IMR-90 (cell line): ENCODE results near the gene RHOXF1. TPM values are rescaled to one million over a fixed set of nuclear protein-coding genes. Genes with fewer than 3 reads are reported as not detected.
"Not testable (repeated sequence)": the region's sequence is repeated elsewhere in the genome, so short reads cannot be mapped to it uniquely, and the experiment has no call there.

ENCODE experiments used
- ATAC-seq: fragments of 200-7000 bp; cut with Tn5 transposase; 2 replicates; pipeline ENCODE4 v1.9.1; 2020; ENCODE audit warnings: low read depth, mild to moderate bottlenecking, moderate library complexity
- BruUV-seq: library from RNA; stranded (reverse); fragments of 400-500 nt; replicated peaks from 2 replicates; lab custom pipeline; 2021; lab: Mats Ljungman, UMichigan
- CTCF ChIA-PET: fragments of 300-600 bp; formaldehyde crosslinking; extraction: SDS; loops from one replicate; lab custom pipeline; 2021; ENCODE audit warnings: antibody characterized with exemption; lab: Yijun Ruan, JAX
- POLR2A ChIA-PET: fragments of 300-600 bp; sonication (Branson Sonifier 250); formaldehyde crosslinking; loops from one replicate; lab custom pipeline; 2022; ENCODE audit warnings: antibody characterized with exemption; ENCODE audit not compliant: unreplicated experiment; lab: Charles Lee
- DNase-seq: peaks from one replicate; pipeline ENCODE4 v3.0.0; 2013
- H2AFZ ChIP-seq: replicated peaks from 2 replicates; pipeline ENCODE3; 2013; ENCODE audit warnings: low read length, mild to moderate bottlenecking; ENCODE audit not compliant: poor library complexity
- H2AK5ac ChIP-seq: 2 replicates; pipeline ENCODE4 v1.6.1; 2013; ENCODE audit warnings: low read depth, low read length, inconsistent platforms
- H2AK9ac ChIP-seq: replicated peaks from 2 replicates; pipeline ENCODE3; 2013; ENCODE audit warnings: mild to moderate bottlenecking, low read depth, low read length, moderate library complexity; ENCODE audit not compliant: poor library complexity
- H2BK120ac ChIP-seq: 2 replicates; pipeline ENCODE4 v1.6.1; 2013; ENCODE audit warnings: low read depth, low read length, inconsistent platforms
- H2BK15ac ChIP-seq: 3 replicates; pipeline ENCODE4 v1.6.1; 2013; ENCODE audit warnings: low read depth, low read length, inconsistent platforms
- H2BK20ac ChIP-seq: 2 replicates; pipeline ENCODE4 v1.6.1; 2013; ENCODE audit warnings: low read depth, mild to moderate bottlenecking, inconsistent platforms, low read length, moderate library complexity
- H2BK5ac ChIP-seq: 2 replicates; pipeline ENCODE4 v1.6.1; 2013; ENCODE audit warnings: mild to moderate bottlenecking, low read depth, low read length, inconsistent platforms; ENCODE audit not compliant: poor library complexity, severe bottlenecking
- H3K14ac ChIP-seq: replicated peaks from 2 replicates; pipeline ENCODE4 v1.6.1; 2013; ENCODE audit warnings: low read depth, low read length, inconsistent platforms
- H3K18ac ChIP-seq: 2 replicates; pipeline ENCODE4 v1.6.1; 2013; ENCODE audit warnings: low read depth, low read length, control low read depth
- H3K23ac ChIP-seq: 2 replicates; pipeline ENCODE4 v1.6.1; 2013; ENCODE audit warnings: low read depth, low read length, inconsistent platforms
- H3K27ac ChIP-seq: 2 replicates; pipeline ENCODE4 v1.5.1; 2013; ENCODE audit warnings: mild to moderate bottlenecking, control low read depth, low read length; ENCODE audit not compliant: insufficient read depth
- H3K27me3 ChIP-seq: 2 replicates; pipeline ENCODE4 v1.6.1; 2013; ENCODE audit warnings: low read length; ENCODE audit not compliant: control insufficient read depth, insufficient read depth
- H3K36me3 ChIP-seq: 2 replicates; pipeline ENCODE4 v1.6.1; 2013; ENCODE audit warnings: low read length, mixed read lengths; ENCODE audit not compliant: control insufficient read depth, insufficient read depth
- H3K4ac ChIP-seq: 2 replicates; pipeline ENCODE4 v1.6.1; 2013; ENCODE audit warnings: low read depth, low read length, inconsistent platforms
- H3K4me1 ChIP-seq: 2 replicates; pipeline ENCODE4 v1.6.1; 2013; ENCODE audit warnings: low read length, mixed read lengths; ENCODE audit not compliant: control insufficient read depth, insufficient read depth
- H3K4me2 ChIP-seq: 2 replicates; pipeline ENCODE4 v1.6.1; 2013; ENCODE audit warnings: low read depth, mild to moderate bottlenecking, control low read depth, low read length, moderate library complexity
- H3K4me3 ChIP-seq: 2 replicates; pipeline ENCODE4 v1.5.1; 2013; ENCODE audit warnings: low read depth, mild to moderate bottlenecking, control low read depth, low read length, moderate library complexity; ENCODE audit not compliant: insufficient read depth
- H3K56ac ChIP-seq: 2 replicates; pipeline ENCODE4 v1.6.1; 2013; ENCODE audit warnings: low read length, inconsistent platforms; ENCODE audit not compliant: insufficient read depth; ENCODE audit errors: extremely low read depth
- H3K79me1 ChIP-seq, 2 experiments: 2 replicates each; pipeline ENCODE4 v1.6.1; 2013; ENCODE audit warnings: low read length in 2 of 2, inconsistent platforms in 1 of 2, low read depth in 1 of 2
- H3K9ac ChIP-seq: 2 replicates; pipeline ENCODE4 v1.6.1; 2013; ENCODE audit warnings: low read depth, low read length, control low read depth
- H3K9me1 ChIP-seq: 2 replicates; pipeline ENCODE4 v1.6.1; 2013; ENCODE audit warnings: low read length, inconsistent platforms; ENCODE audit not compliant: insufficient read depth
- H3K9me3 ChIP-seq: 2 replicates; pipeline ENCODE4 v1.6.1; 2013; ENCODE audit warnings: low read length; ENCODE audit not compliant: control insufficient read depth, insufficient read depth
- H4K20me1 ChIP-seq: 2 replicates; pipeline ENCODE4 v1.6.1; 2013; ENCODE audit warnings: low read length, inconsistent platforms; ENCODE audit not compliant: insufficient read depth
- H4K5ac ChIP-seq: 2 replicates; pipeline ENCODE4 v1.6.1; 2013; ENCODE audit warnings: mild to moderate bottlenecking, low read depth, low read length, control low read depth
- H4K8ac ChIP-seq, 2 experiments: 2 replicates each; pipeline ENCODE4 v1.6.1; 2013; ENCODE audit warnings: low read depth in 2 of 2, low read length in 2 of 2, control low read depth in 1 of 2, inconsistent platforms in 1 of 2
- H4K91ac ChIP-seq: 2 replicates; pipeline ENCODE4 v1.6.1; 2013; ENCODE audit warnings: low read depth, low read length, inconsistent platforms; ENCODE audit not compliant: insufficient read depth
- WGBS, 2 experiments: methylation state at CpG; one replicate each; pipeline versions ENCODE4 v1.1.5 to v1.1.7; 2013; ENCODE audit warnings: missing lambda C conversion rate in 2 of 2; ENCODE audit not compliant: insufficient read length in 1 of 2; ENCODE audit errors: extremely low coverage in 2 of 2; 5-methylcytosine and 5-hydroxymethylcytosine counted together
- dilution Hi-C: fragments of 300-500 bp; cut with HindIII; formaldehyde crosslinking; loops from one replicate; pipeline ENCODE4 v1.14.3; 2018; ENCODE audit warnings: low sequenced_read_pairs; ENCODE audit not compliant: unreplicated experiment
- in situ Hi-C: fragments of 300-500 bp; cut with MboI; formaldehyde crosslinking; loops from 3 replicates; pipeline ENCODE4 v1.14.3; 2019; ENCODE audit warnings: low sequenced_read_pairs, inconsistent platforms, mixed read lengths
- intact Hi-C: fragments of 100-400 bp; cut with micrococcal nuclease; formaldehyde crosslinking; loops from 2 replicates; pipeline ENCODE4 v1.10.0; 2022
- polyA plus RNA-seq, 3 experiments: library from polyadenylated mRNA; depleted of rRNA; stranded (reverse); fragments of >200 nt; gene quantifications; 2 replicates each; pipeline ENCODE4 v1.2.3, GENCODE V29; 2012; ENCODE audit warnings: low replicate concordance in 1 of 3
- total RNA-seq: library from RNA; depleted of rRNA; stranded (reverse); fragments of >200 nt; gene quantifications from 2 replicates; pipeline ENCODE4 v1.2.3, GENCODE V29; 2012

The RHOXF1 gene
- total and polyA plus RNA-seq, 2 of the 4 experiments (the other 2 are of a cell fraction): not detected

DNA sequence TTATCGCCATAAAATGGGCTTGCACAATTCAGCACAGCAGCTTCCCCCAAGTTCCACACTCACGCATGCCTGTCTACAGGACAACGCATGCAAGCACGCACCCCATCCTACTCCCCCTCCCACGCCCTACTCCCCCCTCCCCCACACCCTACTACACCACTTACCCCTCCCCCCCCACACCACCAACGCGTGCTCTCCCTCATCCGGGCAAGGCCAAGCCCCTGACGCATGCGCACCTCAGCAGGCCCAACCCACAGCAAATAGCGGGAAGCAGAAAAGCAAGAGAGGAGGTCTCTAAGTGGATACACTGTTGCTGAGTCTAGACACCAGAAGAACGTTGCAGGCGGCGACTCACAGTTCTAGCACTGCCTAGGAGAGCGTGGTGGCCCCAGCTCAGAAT lies 42.6 kb upstream of the RHOXF1 start, which contains the start of gene RHOXF2:
TSS of gene RHOXF2 (plus strand) at position 301 of the 400 bp plus-strand sequence. CDS start 138 bp downstream, outside the sequence.
- H3K18ac ChIP-seq, H3K27ac ChIP-seq, H2BK20ac ChIP-seq, H3K4me3 ChIP-seq, H2BK5ac ChIP-seq, H3K14ac ChIP-seq, H4K20me1 ChIP-seq, H3K4me2 ChIP-seq, CTCF ChIA-PET, H4K8ac ChIP-seq, H3K4me1 ChIP-seq, H3K9me3 ChIP-seq, H3K23ac ChIP-seq, H2AFZ ChIP-seq, BruUV-seq, H3K27me3 ChIP-seq, H2BK120ac ChIP-seq, ATAC-seq, H2AK5ac ChIP-seq, H3K4ac ChIP-seq, H3K9ac ChIP-seq, H3K79me1 ChIP-seq, intact Hi-C loops, H3K56ac ChIP-seq, H4K5ac ChIP-seq, H2AK9ac ChIP-seq, H3K9me1 ChIP-seq, H3K36me3 ChIP-seq, POLR2A ChIA-PET, H4K91ac ChIP-seq, DNase-seq, dilution Hi-C loops, in situ Hi-C loops, H2BK15ac ChIP-seq: not testable (repeated sequence)
- WGBS, 2 experiments: no CpG with 5 or more reads among the region's 15 CpGs

DNA sequence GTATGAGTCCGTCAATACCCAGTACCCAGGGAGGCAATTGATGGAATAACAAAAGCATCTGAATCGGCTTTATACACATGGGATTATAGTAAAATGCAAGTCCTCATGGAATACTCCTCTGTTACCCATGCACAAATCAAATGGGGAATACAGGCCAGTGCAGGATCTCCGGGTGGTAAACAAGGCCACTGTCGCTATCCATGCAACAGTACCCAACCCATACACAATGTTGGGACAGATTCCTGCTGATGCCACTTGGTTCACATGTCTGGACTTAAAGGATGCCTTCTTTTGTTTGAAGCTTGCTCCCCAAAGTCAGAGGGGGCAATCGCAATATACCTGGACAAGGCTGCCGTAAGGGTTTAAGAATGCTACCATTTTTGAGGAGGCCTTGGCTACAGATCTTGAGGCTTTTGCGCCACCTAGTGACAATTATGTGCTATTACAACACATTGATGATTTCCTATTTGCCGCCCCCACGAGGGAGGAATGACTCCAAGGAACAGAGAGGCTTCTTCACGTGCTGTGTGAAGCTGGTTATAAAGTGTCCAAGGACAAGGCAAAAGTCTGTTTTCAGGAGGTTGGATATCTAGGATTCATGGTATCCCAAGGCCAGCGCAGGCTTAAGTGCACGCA lies 34.5 kb upstream of the RHOXF1 start:
- H4K20me1 ChIP-seq, H3K79me1 ChIP-seq, H2BK5ac ChIP-seq, H3K9me1 ChIP-seq, H3K9me3 ChIP-seq, H3K27me3 ChIP-seq, H2AFZ ChIP-seq, H3K23ac ChIP-seq, POLR2A ChIA-PET, H3K4me3 ChIP-seq, BruUV-seq, H3K4me1 ChIP-seq, H3K4me2 ChIP-seq, H3K18ac ChIP-seq, H2BK15ac ChIP-seq, H3K4ac ChIP-seq, H4K8ac ChIP-seq, H3K9ac ChIP-seq, intact Hi-C loops, H3K36me3 ChIP-seq, H4K91ac ChIP-seq, dilution Hi-C loops, H2BK20ac ChIP-seq, in situ Hi-C loops, H4K5ac ChIP-seq, H2BK120ac ChIP-seq, H3K56ac ChIP-seq, CTCF ChIA-PET, H2AK5ac ChIP-seq, DNase-seq, H3K27ac ChIP-seq, H2AK9ac ChIP-seq, H3K14ac ChIP-seq: not testable (repeated sequence)
- no CpG with 5 or more reads among the region's 12 CpGs for WGBS, 2 experiments
- ATAC-seq: peak; percentile 67
